A172 (cell line): ENCODE measurements around the gene TENM4. TPM values are rescaled to one million over a fixed set of nuclear protein-coding genes. Genes with fewer than 3 reads are reported as not detected.

Experiments used
- DNase-seq: peaks from one replicate; pipeline ENCODE4 v3.0.0-alpha.2; 2015; ENCODE audit warnings: low spot score
- total RNA-seq: library from RNA; depleted of rRNA; stranded (reverse); fragments of >200 nt; shearing (Covaris generic); gene quantifications from 2 replicates; pipeline ENCODE4 v1.2.3, GENCODE V29; 2014

TENM4 gene
- total RNA-seq, 1 experiment from 2014 or later, result 0.91 TPM

DNA sequence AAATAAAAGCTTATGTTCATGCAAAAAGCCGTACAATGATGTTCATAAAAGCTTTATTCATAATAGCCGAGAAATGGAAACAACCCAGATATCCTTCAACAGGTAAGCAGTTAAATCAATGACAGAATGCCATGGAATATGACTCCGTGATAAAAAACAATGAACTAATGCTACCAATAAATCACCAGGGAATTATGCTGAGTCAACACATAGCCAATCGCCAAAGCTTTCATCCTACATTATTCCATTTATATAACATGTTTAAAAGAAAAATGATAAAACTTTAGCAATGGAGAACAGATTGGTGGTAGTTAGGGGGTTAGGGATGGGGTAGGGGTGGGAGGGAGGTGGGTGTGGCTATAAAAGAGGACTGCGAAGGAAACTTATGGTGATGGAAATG, 356.4 kb downstream of the TENM4 start:
- DNase-seq, result no peak

DNA sequence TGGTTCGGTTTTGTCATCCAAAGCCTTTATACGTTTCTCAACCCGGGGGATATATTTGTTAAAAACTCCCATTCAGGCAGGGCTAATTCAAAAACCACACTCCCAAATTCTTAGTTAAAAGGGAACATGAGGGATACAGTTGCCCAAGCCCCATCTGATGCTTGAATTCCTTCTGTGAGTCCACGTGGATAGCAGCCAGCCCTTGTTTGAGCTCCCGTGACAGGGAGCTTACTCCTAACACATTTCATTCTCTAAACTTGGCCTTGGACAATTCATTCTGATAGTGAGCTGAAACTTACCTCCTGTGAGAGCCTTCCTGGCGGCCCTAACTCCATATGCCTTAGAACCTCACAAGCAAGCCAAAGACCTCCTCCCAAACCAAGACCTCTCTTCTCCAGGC, 357.5 kb downstream of the TENM4 start:
- DNase-seq, result no peak

DNA sequence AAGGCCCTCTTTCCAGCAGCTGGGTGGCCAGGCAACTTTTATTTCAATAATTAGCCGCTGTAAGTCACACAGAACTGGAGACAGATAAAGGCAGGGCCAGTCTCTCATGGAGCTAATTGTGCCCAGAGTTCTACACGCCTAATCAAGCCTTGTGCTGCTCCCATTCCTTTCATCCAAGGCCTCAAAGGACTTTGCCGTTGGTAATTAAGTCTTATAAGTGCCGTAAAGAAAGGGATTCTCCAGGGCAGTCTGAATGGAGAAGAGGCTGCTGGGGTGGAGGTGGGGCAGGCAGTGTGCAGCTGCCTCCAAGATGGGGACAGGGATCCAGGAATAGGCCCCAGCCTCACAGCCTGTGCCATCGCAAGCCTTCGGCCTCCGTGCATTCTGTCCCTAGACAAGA, 357.9 kb downstream of the TENM4 start:
- DNase-seq, result no peak

DNA sequence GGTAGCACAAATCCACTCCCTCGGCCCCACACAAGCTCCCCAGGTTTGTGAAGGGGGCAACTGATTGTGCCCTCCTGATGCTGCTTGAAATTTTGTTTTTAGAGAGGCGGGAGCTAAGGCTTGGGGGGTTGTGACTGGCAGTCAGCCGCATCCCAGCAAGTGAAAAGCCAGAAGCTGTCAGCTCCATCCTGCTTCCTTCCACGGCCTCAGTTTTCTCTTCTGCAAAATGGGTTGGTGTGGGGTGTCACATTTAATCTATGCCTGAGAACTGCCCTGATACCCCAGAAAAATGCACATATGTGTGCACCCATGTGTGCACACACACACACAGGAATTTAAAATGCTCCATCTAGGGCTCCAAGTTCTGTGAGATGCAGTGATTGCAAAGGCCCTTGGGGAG, 358.6 kb downstream of the TENM4 start:
- DNase-seq, result no peak

DNA sequence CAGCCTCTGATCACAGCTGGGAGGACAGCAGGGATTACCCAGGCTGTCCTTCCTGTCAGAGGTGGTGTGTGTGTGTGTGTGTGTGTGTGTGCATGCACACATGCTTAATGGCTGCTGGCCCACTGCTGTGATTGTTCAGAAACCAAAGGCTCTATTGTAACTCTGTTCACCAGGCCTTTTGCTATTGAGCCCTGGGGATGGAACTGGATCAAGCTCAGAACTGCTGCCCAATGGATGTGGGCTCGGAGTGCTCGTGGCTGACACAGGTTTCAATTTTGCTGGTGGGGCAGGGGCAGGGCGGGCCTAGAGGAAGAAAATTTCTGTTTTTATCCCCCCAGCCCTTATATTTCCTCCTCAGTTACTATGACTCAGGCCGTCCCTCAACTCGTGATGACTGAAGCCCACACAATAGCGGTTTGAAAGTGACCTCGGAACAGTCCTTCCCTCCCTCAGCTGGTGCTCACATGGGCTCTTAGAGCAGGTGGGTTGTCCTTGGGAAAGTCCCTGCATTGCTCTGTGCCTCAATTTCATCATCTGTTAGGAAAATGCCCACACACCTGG, 359.3 kb downstream of the TENM4 start:
- DNase-seq, result peak; percentile 80

DNA sequence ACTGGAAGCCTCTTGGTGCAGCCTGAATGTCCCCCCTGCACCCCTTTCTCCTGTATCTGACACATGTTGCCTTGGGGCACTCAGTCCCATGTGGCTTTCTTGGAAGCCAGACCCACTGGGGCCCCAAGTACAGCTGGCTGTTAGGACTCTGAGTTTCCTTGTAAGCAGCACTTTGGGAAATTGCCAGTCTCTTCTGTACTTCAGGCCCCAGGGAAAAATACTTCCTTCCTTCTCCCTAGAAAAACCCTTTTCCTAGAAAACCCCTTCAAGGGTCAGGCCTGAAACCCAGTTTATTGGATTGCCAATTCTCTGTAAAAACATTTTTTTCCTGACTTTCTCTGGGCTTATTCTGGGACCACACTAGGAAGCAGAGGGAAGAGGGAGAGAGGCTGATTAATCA, 360.3 kb downstream of the TENM4 start:
- no peak for DNase-seq

DNA sequence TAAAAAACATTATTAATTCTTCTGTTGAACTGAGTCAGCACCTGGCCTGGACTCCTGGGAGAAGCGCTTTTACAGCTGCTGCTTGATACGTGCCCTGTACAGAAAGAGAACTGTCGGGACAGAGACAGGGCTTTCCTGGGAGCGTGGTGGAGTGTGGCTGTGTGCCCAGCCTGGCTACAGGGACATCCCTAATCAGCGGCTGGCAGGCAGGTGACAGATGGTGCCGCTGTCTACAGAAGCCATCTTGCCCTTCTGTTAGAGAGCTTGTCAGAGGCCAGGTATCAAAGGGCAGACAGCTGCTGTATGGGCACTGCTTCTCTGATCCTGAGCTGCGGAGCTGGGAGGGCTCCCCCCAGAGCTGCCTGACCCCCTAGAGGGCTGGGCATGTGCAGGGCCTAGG, 361.8 kb downstream of the TENM4 start:
- no peak for DNase-seq

DNA sequence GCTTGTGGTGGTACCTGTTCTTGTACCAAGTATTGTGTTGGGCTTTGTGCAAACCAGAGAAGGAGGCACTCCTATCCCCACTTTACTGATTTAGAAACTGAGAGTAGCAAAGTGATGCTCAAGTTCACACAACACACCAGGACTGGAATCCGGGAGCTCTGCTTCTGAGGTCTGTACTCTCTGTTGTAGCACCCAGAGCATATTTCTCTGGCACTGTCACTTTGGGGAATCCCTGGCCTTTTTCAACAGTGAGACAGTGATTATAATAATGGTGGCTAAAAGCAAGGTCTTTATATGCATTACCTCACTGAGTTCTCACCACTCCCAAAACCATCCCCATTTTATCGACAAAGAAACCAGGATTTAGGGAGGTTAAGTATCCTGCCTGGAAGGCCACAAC, 362.4 kb downstream of the TENM4 start:
- DNase-seq, result no peak

DNA sequence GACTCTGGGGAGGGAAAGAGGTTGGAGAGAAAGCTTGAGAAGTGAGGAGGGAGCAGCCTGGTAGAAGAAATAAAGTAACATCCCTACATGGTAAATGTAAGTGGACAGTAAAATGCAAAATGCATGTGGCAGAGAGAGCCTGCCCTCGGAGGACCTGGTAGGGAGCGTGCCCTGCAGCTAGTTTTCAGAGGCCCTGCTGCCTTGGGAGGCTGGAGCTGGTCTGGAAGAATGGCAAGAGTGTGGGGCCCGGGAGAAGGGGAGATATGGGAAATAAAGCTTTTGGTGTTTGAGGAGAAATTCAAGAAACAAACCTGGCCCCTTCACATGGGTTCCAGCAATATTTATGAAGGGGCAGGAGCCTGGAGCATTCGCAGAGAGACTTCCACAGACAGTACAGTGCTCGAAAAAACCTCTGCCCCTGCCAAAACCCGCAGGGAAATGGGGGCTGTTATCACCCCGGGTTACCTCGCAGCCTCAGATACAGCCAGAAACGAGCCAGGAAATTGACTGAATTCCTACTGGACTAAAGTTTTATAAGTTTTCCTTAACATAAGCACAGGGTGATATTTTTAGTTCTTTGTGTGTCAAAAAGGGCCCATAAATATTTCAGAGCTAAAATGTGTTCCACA, 363.0 kb downstream of the TENM4 start:
- no peak for DNase-seq

DNA sequence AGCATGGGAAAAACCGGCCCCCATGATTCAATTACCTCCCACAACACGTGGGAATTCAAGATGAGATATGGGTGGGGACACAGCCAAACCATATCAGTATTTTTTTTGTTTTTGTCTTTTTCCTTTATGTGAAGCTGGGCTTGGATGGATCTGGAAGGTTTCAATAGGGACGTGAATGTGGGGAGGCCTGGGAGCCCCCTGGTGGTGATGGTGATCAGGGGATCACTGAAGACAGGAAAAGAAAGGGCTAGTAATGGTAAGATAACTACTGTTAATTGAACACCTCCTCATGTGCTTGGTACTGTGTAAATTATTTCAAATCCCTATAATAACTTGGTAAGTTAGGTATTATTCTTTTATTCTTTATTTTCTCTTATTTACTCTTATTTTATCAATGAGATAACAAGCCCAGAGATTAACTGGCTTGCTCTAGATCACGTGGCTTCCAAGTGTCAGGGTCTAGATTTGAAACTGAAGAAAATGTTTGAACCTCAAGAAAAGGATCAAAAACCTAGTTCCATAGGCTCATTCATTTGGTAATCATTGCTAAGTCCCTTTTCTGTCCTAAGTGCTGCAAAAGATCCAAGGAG, 364.2 kb downstream of the TENM4 start:
- DNase-seq, result no peak

DNA sequence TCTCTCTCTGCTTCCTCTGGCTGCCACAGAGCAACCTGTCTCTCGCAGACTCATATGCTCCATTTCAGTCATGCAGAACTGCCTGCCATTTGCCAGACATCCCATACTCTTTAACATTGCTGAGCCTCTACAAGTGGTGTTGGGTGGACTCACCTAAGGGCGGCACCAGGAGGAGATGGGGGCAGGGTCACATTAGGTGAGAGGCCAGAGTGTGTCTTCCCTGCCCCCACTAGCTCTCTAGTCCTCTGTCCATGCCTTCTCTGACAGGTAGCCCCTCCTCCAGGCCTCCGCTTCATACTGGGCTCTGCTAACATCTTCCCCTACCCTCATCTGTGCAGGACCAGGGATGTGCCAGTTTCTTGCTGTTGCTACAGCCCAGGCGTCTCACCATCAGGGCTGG, 366.3 kb downstream of the TENM4 start:
- no peak for DNase-seq

DNA sequence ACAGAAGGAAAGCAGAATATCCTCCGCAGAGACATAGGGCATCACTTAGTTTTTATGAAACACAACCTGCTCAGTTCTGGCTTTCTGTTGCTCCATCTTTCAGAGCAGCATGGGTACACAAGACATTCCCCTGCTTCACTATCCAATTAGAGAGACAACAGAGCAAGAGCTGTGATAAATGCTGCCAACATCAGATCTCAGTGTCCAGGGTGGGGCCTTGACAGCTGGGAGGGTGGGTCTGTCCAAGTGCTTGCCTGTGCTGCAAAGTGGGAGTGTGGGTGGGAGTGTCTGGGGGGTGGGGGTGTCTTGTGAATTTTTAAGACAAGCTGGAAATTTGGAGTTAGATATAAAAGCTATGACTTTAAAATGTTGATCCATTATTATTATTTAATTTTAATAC, 369.6 kb downstream of the TENM4 start:
- DNase-seq, result no peak

DNA sequence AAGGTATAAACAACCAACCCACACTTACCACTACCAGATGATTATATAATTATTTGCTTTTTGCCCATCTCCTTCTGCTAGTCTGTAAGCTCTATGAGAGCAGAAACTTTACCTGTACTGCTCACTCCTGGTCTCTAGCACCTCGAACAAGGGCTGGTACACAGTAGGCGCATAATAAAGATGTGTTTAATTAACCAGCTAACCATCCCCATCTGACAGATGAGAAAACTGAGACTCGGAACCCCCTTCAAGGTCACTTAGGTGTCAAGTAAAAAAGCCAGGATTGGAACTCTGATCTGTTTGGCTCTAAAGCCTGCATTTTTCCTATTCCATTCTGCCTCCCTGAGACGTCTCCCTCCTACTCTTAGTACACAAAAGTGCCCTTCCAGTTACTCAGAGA, 370.3 kb downstream of the TENM4 start:
- DNase-seq, result no peak

DNA sequence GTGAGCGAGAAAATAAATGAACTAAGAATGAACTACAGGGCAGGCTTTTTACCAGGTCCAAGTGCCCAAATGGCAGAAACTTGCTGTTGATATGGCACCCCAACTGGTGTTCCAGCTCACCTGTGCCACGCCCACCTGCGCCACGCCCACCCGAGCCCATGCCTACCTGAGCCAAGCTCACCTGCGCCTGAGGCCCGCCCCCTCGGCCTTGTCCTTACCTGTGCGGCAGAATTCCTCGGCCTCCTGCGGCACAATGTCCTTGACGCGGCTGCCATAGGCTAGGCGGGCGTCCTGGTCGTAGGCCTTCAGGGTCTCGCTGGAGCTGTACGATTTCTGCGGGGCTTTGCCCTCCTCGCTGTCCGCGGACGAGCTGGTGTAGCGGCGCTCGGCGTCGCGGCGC, 371.3 kb downstream of the TENM4 start:
- DNase-seq, result no peak

DNA sequence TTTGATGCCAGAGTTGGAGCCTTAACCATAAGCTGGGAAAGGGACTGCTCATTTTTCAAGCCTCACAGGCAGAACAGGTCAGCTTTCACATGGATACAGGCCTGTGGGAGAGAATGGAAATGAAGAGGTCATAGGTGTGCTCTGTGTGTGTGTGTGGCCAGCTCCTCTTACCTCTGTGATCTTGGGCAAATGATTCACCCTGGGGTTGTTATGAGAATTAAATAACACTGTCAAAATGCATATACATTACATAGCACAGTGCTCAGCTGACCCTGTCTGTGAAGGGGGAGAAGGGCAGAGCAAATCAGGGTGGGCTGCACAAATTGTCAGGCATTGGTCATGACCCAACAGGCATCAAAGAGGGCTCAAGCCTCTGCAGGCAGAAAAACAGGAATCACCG, 372.5 kb downstream of the TENM4 start:
- DNase-seq, result no peak

DNA sequence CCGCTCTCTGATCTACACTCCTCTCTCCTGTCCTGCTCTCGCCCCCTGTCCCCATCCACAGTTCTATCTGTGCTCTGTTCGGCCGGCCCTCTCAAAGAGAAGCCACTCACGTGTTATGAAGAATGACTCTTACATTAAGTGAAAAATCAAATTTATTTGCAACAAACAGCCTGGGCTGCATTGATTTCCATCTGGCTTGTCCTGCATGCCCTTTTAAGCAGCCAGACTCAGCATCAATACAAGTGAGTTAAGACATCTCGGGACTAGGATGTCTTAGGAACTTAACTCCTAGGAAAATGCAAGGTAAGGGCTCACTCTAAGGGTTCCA, 373.5 kb downstream of the TENM4 start:
- no peak for DNase-seq

DNA sequence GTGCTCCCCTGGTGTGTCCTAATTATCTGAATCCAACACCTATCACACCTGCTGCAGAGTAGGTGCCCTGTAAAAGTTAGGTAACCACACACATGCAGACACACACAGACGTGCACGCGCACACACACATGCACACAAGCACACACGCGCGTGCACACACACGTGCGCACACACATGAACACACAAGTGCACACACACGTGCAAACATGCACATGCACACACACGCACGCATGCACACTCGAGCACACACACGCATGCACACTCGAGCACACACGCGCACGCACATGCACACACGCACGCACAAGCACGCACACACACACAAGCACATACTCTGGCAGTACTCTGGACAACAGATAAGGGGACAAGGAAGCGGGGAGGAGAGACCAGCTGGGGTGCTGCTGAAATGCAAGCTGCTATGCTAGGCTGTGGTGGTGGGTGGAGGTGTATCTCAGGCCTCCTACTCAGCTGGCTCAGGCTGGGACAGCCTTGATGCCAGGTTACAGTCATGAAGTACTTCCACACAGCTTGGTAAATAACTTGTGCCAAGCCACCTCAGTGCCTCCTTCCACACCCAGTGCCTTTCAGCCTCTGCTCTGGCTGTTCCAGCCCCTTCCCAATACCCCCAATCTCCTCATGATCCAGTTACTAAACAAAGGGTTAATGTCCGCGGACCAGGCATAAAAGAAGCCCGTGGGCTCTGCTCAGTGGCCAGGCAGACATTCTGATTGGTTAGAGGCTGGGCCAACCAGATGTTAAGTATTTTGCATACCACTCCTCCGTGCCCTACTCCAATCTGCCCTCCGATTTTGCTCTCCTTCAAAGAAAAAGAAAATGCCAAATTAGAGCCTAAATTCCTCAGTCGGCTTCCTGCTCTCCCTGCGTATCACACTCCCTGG, 374.1 kb downstream of the TENM4 start:
- DNase-seq, result no peak

DNA sequence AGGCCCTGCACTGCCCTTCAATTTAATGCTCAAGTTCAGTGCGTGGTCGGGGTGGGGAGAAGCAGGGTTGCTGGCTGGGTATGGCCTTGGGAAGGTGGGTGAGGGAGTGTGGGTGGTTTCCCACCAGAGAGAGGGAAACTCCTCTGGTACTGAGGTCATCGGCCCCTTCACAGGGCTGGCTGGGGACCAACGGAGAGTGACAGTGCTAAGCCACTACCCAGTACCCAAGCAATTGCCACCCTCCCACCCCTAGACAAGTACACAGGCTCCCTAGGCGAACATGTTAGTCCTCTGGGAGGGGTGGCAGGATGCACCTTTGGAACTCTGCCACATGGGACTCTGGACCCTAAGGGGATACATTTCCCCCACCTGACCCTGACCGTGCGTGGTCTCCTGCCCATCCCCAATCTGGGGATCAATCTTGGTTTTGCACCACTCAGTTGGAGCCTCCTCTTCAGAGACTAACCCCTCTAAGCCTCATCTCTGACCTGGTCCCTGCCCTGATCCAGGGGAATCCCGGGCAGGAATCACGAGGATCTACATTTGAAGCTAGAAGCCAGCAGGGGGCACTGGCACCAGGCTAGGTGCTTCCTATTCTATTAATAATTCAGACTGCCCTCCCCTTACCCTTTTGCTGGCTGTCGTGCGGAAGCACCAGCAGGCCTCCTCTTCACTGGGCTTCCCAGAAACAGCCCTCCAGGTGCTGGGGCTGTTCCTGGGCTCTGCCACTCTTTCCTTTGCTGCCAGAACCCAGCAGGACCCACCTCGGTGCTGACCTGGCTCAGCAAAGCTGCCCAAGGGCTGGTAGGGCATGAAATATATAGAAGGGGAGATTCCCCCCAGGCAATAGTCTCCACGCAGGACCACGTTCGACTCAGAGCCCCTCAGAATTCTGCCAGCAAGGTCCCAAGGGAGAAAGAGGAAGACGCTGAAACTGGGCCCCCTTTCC, 377.7 kb downstream of the TENM4 start:
- DNase-seq, result peak; percentile 67

DNA sequence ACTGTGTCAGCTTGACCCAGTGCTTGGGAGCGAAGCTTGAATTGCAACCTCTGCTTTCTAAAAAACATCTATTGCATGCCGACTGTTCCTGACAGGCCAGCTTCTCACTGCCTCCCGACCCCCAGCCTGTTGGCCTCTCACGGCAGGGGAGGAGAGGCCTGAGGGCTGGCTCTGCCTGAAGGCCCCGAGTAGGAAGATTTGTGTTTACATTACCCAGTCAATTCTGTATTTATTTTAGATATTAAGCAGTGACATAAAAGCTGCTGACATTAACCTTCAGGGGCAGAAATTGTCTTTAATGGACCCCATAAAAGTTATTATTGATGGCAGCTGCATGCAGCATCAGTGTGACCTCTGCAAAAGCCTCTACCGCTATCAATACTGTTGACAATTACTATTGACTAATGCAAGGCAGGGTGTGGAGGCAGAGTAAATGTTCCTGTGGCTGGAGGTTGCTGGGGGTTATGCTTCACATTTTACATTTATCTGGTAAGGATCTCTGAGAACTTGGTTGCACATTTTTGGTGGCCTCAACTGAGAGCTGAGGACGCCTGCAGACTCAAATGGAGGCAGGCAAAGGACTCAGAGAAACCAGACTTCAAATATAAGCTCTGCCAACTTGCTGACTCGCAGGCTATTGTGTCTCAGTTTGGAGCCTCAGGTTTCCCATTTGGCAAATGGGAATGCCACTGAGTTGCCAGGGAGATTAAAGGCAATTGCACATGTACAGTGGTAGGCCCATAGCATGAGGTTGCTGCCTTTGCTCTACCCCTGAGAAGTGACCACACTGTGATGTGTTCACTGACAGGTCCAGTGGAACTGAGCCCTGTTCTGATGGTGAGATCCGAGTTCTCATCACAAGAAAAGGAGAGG, 380.5 kb downstream of the TENM4 start:
- DNase-seq, result no peak

DNA sequence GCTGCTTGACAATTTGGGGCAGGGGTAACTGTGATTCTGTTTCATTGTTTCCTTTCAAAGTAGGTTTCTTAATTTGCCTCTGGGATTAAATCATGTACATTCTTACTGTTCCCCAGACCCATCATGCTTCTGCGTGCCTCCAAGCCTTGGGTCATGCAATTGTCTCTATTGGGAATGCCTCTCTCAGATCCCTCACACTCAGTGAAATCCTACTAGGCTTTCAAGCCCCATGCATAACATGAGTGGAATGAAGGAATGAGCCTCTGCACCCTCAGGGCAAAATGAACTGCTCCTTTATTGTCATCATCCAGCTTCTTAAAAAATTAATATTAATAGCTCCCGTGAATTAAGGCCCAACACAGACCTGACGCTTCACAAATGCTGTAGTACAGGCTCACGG, 381.7 kb downstream of the TENM4 start:
- DNase-seq, result no peak
